H1 (cell line): ENCODE results near the gene NEDD4L. TPM values are rescaled to one million over a fixed set of nuclear protein-coding genes. Genes with fewer than 3 reads are reported as not detected.

ENCODE experiments used
- CTCF ChIA-PET: fragments of 300-600 bp; sonication (Branson Sonifier 250); formaldehyde crosslinking; loops from one replicate; lab custom pipeline; 2021; ENCODE audit not compliant: partially characterized antibody; lab: Charles Lee
- POLR2A ChIA-PET: fragments of 300-600 bp; sonication (Branson Sonifier 250); formaldehyde crosslinking; loops from one replicate; lab custom pipeline; 2021; ENCODE audit warnings: inconsistent platforms; ENCODE audit not compliant: partially characterized antibody; lab: Charles Lee
- DNase-seq, 2 experiments: peaks; one replicate each; pipeline versions ENCODE4 v3.0.0 to v3.0.0-alpha.2; 2010 to 2022; ENCODE audit warnings: low spot score in 2 of 2, low read depth in 1 of 2, mixed read lengths in 1 of 2
- FAIRE-seq: peaks from 2 replicates; lab custom pipeline; 2011; peaks lifted over from hg19 to GRCh38; lab: Jason Lieb, UNC
- H2AFZ ChIP-seq: 2 replicates; pipeline ENCODE4 v1.8.1; 2012; ENCODE audit warnings: low read length, inconsistent platforms
- H2AK5ac ChIP-seq: 2 replicates; pipeline ENCODE4 v1.6.1; 2013; ENCODE audit warnings: low read depth, low read length
- H2BK120ac ChIP-seq: replicated peaks from 2 replicates; pipeline ENCODE3; 2013; ENCODE audit warnings: low read depth, low read length, inconsistent platforms
- H2BK12ac ChIP-seq: 2 replicates; pipeline ENCODE4 v1.6.1; 2013; ENCODE audit warnings: low read depth, low read length
- H2BK15ac ChIP-seq: 2 replicates; pipeline ENCODE4 v1.6.1; 2013; ENCODE audit warnings: low read length
- H2BK20ac ChIP-seq: 2 replicates; pipeline ENCODE4 v1.6.1; 2013; ENCODE audit warnings: low read length
- H2BK5ac ChIP-seq: 2 replicates; pipeline ENCODE4 v1.6.1; 2013; ENCODE audit warnings: low read depth, low read length
- H3K14ac ChIP-seq: 2 replicates; pipeline ENCODE4 v1.6.1; 2013; ENCODE audit warnings: inconsistent platforms; ENCODE audit not compliant: insufficient read length
- H3K18ac ChIP-seq: 2 replicates; pipeline ENCODE4 v1.6.1; 2013; ENCODE audit warnings: low read length; ENCODE audit errors: extremely low read depth
- H3K23ac ChIP-seq: 2 replicates; pipeline ENCODE4 v1.6.1; 2013; ENCODE audit warnings: inconsistent platforms; ENCODE audit not compliant: insufficient read length
- H3K23me2 ChIP-seq: 2 replicates; pipeline ENCODE4 v1.6.1; 2013; ENCODE audit warnings: low read depth, low read length
- H3K27ac ChIP-seq: 2 replicates; pipeline ENCODE4 v1.6.1; 2011; ENCODE audit warnings: low read depth, low read length, inconsistent platforms
- H3K27me3 ChIP-seq, 4 experiments: replicated peaks in 1 of 4; 1 replicate in 1 of 4; 2 replicates in 3 of 4; pipeline versions ENCODE4 v1.6.1 to v1.8.1; 2011 to 2013; ENCODE audit warnings: low read length in 3 of 4, mild to moderate bottlenecking in 3 of 4, inconsistent platforms in 2 of 4, mixed read lengths in 2 of 4, moderate library complexity in 1 of 4; ENCODE audit not compliant: control insufficient read depth in 3 of 4, insufficient read depth in 3 of 4; ENCODE audit errors: extremely low read depth in 1 of 4
- H3K36me3 ChIP-seq, 4 experiments: 2 replicates each; pipeline versions ENCODE4 v1.6.1 to v1.8.1; 2011 to 2013; ENCODE audit warnings: mild to moderate bottlenecking in 4 of 4, low read length in 3 of 4, moderate library complexity in 2 of 4, control low read depth in 1 of 4, inconsistent platforms in 1 of 4; ENCODE audit not compliant: insufficient read depth in 4 of 4, control insufficient read depth in 2 of 4
- H3K4ac ChIP-seq: replicated peaks from 2 replicates; pipeline ENCODE3; 2013; ENCODE audit warnings: low read length, low read depth, mixed read lengths, inconsistent platforms; ENCODE audit not compliant: insufficient read length
- H3K4me1 ChIP-seq, 4 experiments: replicated peaks in 1 of 4; 1 replicate in 1 of 4; 2 replicates in 3 of 4; pipeline versions ENCODE4 v1.6.1 to v1.8.1; 2011 to 2013; ENCODE audit warnings: low read length in 3 of 4, inconsistent platforms in 2 of 4, mixed read lengths in 1 of 4; ENCODE audit not compliant: insufficient read depth in 4 of 4, control insufficient read depth in 3 of 4
- H3K4me2 ChIP-seq, 2 experiments: 2 replicates each; pipeline versions ENCODE4 v1.6.1 to v1.8.1; 2011 to 2013; ENCODE audit warnings: low read depth in 2 of 2, low read length in 2 of 2, control low read depth in 1 of 2, inconsistent platforms in 1 of 2, mild to moderate bottlenecking in 1 of 2; ENCODE audit not compliant: insufficient read depth in 1 of 2
- H3K4me3 ChIP-seq, 4 experiments: fragments of 200-600, 300-600 bp in 1 of 4; sonication (generic), shearing (Covaris generic), sonication (Bioruptor Twin) in 1 of 4; 2 replicates each; pipeline versions ENCODE4 v1.5.1 to v1.8.1; 2011 to 2016; ENCODE audit warnings: low read length in 4 of 4, low read depth in 3 of 4, control low read depth in 2 of 4, inconsistent platforms in 2 of 4, mild to moderate bottlenecking in 2 of 4, mixed read lengths in 1 of 4, moderate library complexity in 1 of 4; ENCODE audit not compliant: insufficient read depth in 2 of 4; ENCODE audit errors: extremely low read depth in 1 of 4
- H3K56ac ChIP-seq: replicated peaks from 2 replicates; pipeline ENCODE3; 2013; ENCODE audit warnings: low read depth, mild to moderate bottlenecking, mixed read lengths, low read length, inconsistent platforms; ENCODE audit not compliant: insufficient read length
- H3K79me1 ChIP-seq: 2 replicates; pipeline ENCODE4 v1.6.1; 2013; ENCODE audit warnings: low read depth, low read length, control low read depth
- H3K79me2 ChIP-seq, 2 experiments: 2 replicates each; pipeline versions ENCODE4 v1.6.1 to v1.8.1; 2012 to 2013; ENCODE audit warnings: low read length in 2 of 2, mild to moderate bottlenecking in 2 of 2, inconsistent platforms in 1 of 2; ENCODE audit not compliant: insufficient read depth in 2 of 2, control insufficient read depth in 1 of 2
- H3K9ac ChIP-seq, 4 experiments: replicated peaks in 1 of 4; 1 replicate in 1 of 4; 2 replicates in 3 of 4; pipeline versions ENCODE4 v1.6.1 to v1.8.1; 2011 to 2013; ENCODE audit warnings: low read depth in 3 of 4, low read length in 3 of 4, control low read depth in 2 of 4, mild to moderate bottlenecking in 2 of 4, moderate library complexity in 2 of 4, inconsistent platforms in 1 of 4; ENCODE audit errors: extremely low read depth in 1 of 4
- H3K9me3 ChIP-seq, 2 experiments: 2 replicates each; pipeline versions ENCODE4 v1.6.1 to v1.8.1; 2012 to 2013; ENCODE audit warnings: mild to moderate bottlenecking in 2 of 2, moderate library complexity in 2 of 2, control low read depth in 1 of 2, inconsistent platforms in 1 of 2, low read depth in 1 of 2, low read length in 1 of 2, mixed read lengths in 1 of 2; ENCODE audit not compliant: insufficient read depth in 2 of 2
- H4K20me1 ChIP-seq, 2 experiments: replicated peaks in 1 of 2; 2 replicates each; pipeline versions ENCODE3 to v1.8.1; 2011 to 2013; ENCODE audit warnings: inconsistent platforms in 2 of 2, low read length in 2 of 2, mild to moderate bottlenecking in 1 of 2; ENCODE audit not compliant: insufficient read depth in 2 of 2, control insufficient read depth in 1 of 2
- H4K5ac ChIP-seq: 2 replicates; pipeline ENCODE4 v1.6.1; 2013; ENCODE audit warnings: low read length, low read depth, mixed read lengths, inconsistent platforms; ENCODE audit not compliant: insufficient read length
- H4K8ac ChIP-seq: 2 replicates; pipeline ENCODE4 v1.8.0; 2013; ENCODE audit warnings: mild to moderate bottlenecking, moderate library complexity, low read length, inconsistent platforms; ENCODE audit not compliant: insufficient read depth; ENCODE audit errors: extremely low read depth
- H4K91ac ChIP-seq: replicated peaks from 2 replicates; pipeline ENCODE3; 2013; ENCODE audit warnings: low read length, mixed read lengths, inconsistent platforms; ENCODE audit not compliant: insufficient read length
- ATF3 ChIP-seq: IDR thresholded peaks from 2 replicates; pipeline ENCODE4 v1.6.1; 2011; ENCODE audit warnings: low read depth, mild to moderate bottlenecking, low read length; ENCODE audit not compliant: insufficient read depth
- BCL11A ChIP-seq, 2 experiments: IDR thresholded peaks; one replicate each; pipeline ENCODE4 v1.6.1; 2011; ENCODE audit warnings: low read depth in 2 of 2, low read length in 2 of 2, mild to moderate bottlenecking in 2 of 2
- CBX8 ChIP-seq: fragments of 300-800, 300-1000 bp; sonication (generic); IDR thresholded peaks from 2 replicates; pipeline ENCODE4 v1.7.1; 2016; ENCODE audit warnings: low read depth, low read length, borderline replicate concordance
- KDM5A ChIP-seq: fragments of 200-600 bp; IDR thresholded peaks from 2 replicates; pipeline ENCODE4 v1.7.1; 2012; ENCODE audit warnings: mild to moderate bottlenecking, low read length, inconsistent platforms, mixed read lengths
- MAX ChIP-seq: IDR thresholded peaks from 2 replicates; pipeline ENCODE4 v1.6.1; 2012; ENCODE audit warnings: inconsistent platforms
- POU5F1 ChIP-seq: IDR thresholded peaks from 2 replicates; pipeline ENCODE4 v1.6.1; 2011; ENCODE audit warnings: low read depth, mild to moderate bottlenecking, low read length, moderate library complexity
- SAP30 ChIP-seq: fragments of 300-600 bp; sonication (generic); IDR thresholded peaks from 2 replicates; pipeline ENCODE4 v1.7.1; 2012; ENCODE audit warnings: low read length, moderate library complexity, mild to moderate bottlenecking, inconsistent platforms; ENCODE audit not compliant: insufficient read depth, insufficient replicate concordance
- SIX5 ChIP-seq: IDR thresholded peaks from 2 replicates; pipeline ENCODE4 v1.6.1; 2011; ENCODE audit warnings: mild to moderate bottlenecking, low read depth, low read length
- SP1 ChIP-seq: IDR thresholded peaks from 2 replicates; pipeline ENCODE4 v1.6.1; 2011; ENCODE audit warnings: low read depth, low read length
- SP2 ChIP-seq: IDR thresholded peaks from 2 replicates; pipeline ENCODE4 v1.6.1; 2012; ENCODE audit warnings: mild to moderate bottlenecking, low read length, inconsistent platforms
- SP4 ChIP-seq: IDR thresholded peaks from 2 replicates; pipeline ENCODE4 v1.6.1; 2012; ENCODE audit warnings: low read length, inconsistent platforms
- TAF1 ChIP-seq: IDR thresholded peaks from 2 replicates; pipeline ENCODE4 v1.6.1; 2011; ENCODE audit warnings: mild to moderate bottlenecking, low read depth, low read length
- TAF7 ChIP-seq: optimal IDR thresholded peaks from 2 replicates; pipeline ENCODE3; 2011; ENCODE audit warnings: low read depth, mild to moderate bottlenecking, inconsistent platforms, low read length, moderate library complexity, borderline replicate concordance
- TBP ChIP-seq: IDR thresholded peaks from 2 replicates; pipeline ENCODE4 v1.6.1; 2011; ENCODE audit warnings: low read depth, low read length, improper control_type of control experiment
- YY1 ChIP-seq: IDR thresholded peaks from 2 replicates; pipeline ENCODE4 v1.6.1; 2011; ENCODE audit warnings: low read depth, mild to moderate bottlenecking, low read length
- WGBS, 2 experiments: shearing (Covaris generic) in 1 of 2; methylation state at CpG; one replicate each; pipeline versions ENCODE4 v1.1.6 to v1.1.7; 2013 to 2015; ENCODE audit warnings: low lambda C conversion rate in 2 of 2, mixed read lengths in 2 of 2, inconsistent platforms in 1 of 2, low coverage in 1 of 2, missing lambda C conversion rate in 1 of 2; ENCODE audit not compliant: insufficient replicate concordance in 2 of 2, insufficient coverage in 1 of 2, insufficient read length in 1 of 2; ENCODE audit errors: extremely low coverage in 1 of 2, missing lambda C conversion rate in 1 of 2; 5-methylcytosine and 5-hydroxymethylcytosine counted together
- polyA plus RNA-seq, 7 experiments: library from polyadenylated mRNA; depleted of rRNA in 3 of 7; stranded (reverse) in 5 of 7; unstranded in 2 of 7; fragments of >200 nt in 5 of 7; fragments of 200-250 nt in 2 of 7; gene quantifications; 1 replicate in 5 of 7; 2 replicates in 1 of 7; 4 replicates in 1 of 7; pipeline versions ENCODE4 v1.2.1 to v1.2.3, GENCODE V29; 2011 to 2013; ENCODE audit warnings: missing spikeins in 2 of 7, mixed read lengths in 2 of 7
- total RNA-seq: library from RNA; stranded (reverse); fragmentation: NEBNext Ultra II Directional; extraction: Animal tissue kit (Norgen Biotek cat#: 25700); gene quantifications from 2 replicates; pipeline ENCODE4 v1.2.1, GENCODE V29; 2021

Gene NEDD4L
- total and polyA plus RNA-seq, 2 of the 8 experiments (the other 6 are each of a cell fraction or from before 2014, with no cell fraction given) = 37.3 to 69.8 TPM

DNA sequence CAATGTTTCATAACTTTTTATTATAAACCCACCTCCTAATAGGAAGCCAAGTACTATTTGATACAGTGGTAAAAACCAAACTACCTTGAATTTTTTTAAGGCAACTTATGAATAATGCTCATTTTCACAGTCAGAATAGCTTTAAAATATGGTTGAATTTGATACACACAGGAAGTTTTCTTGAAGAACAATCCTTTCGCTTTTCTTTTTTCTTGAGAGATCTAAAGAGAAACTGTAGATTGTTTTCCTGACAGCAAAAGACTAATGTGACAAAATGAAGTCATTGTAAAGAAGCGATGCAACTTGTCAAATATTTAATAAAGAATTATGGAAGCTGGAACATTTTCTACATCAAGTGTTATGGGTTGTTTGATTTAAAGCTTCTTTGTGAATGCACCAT lies 357.2 kb downstream of the NEDD4L start:
- Histone ChIP-seq H3K14ac (no peak overlapping the region), H4K20me1 (peaks cover 0 to 2% of the 10 kb centered on the region in 2 experiments), H3K36me3 (peaks cover 0 to 9% (median 7%) of the 10 kb centered on the region in 4 experiments; a peak in 4 of 8 replicates), H3K4ac (no peak overlapping the region), H3K4me3 (no peak overlapping the region), H3K23me2 (no peaks in the 10 kb centered on the region), H3K27ac (no peak overlapping the region), H2BK5ac (no peak overlapping the region), H3K18ac (no peak overlapping the region), H2BK15ac (no peak overlapping the region), H3K56ac (no peak overlapping the region), H3K4me2 (no peak overlapping the region), H3K27me3 (no peaks in the 10 kb centered on the region), H3K9me3 (no peaks in the 10 kb centered on the region), H2AK5ac (no peak overlapping the region), H4K5ac (no peak overlapping the region), H3K79me1 (no peaks in the 10 kb centered on the region), H2AFZ (no peak overlapping the region), H2BK20ac (no peak overlapping the region), H2BK120ac (no peak overlapping the region), H4K91ac (no peak overlapping the region), H3K4me1 (peaks cover 0 to 2% (median 0%) of the 10 kb centered on the region in 4 experiments; a peak in 3 of 7 replicates), H3K23ac (no peak overlapping the region), H3K9ac (no peak overlapping the region), H2BK12ac (no peak overlapping the region), H4K8ac (no peak overlapping the region), H3K79me2 (no peaks in the 10 kb centered on the region)
- DNase-seq (no peak), FAIRE-seq (no peak)
- CTCF ChIA-PET = interaction anchor here (1.0 to 1.9 kb wide), 9 partner anchors 10 to 101 kb away, joined by 3 to 9 read pairs (median 4); no protein-coding TSS in a partner anchor
- POLR2A ChIA-PET = interaction anchor here (0.9 to 1.2 kb wide), 2 partner anchors 10 to 75 kb away, joined by 3 to 4 read pairs; no protein-coding TSS in a partner anchor
- WGBS, 2 experiments = 75% methylated on average over 2 of the region's 2 CpGs; no CpG with 5 or more reads in 1 of the 2 experiments
- TF ChIP-seq MAX (no peak), SAP30 (no peak), SP4 (no peak), SP2 (no peak), POU5F1 (no peak), SIX5 (no peak), TBP (no peak), YY1 (no peak), SP1 (no peak), TAF1 (no peak), KDM5A (no peak), ATF3 (no peak), CBX8 (no peak), BCL11A (IDR thresholded peaks at IDR 0.05; ENCODE audit: low read depth in 2 of 2, low read length in 2 of 2) (no peak), TAF7 (no peak)
